H1 (cell line): ENCODE measurements around the gene BEST2. TPM values are rescaled to one million over a fixed set of nuclear protein-coding genes. Genes with fewer than 3 reads are reported as not detected.

Experiments used
- ATF3 ChIP-seq: IDR thresholded peaks from 2 replicates; pipeline ENCODE4 v1.6.1; 2011; ENCODE audit warnings: low read depth, mild to moderate bottlenecking, low read length; ENCODE audit not compliant: insufficient read depth
- POLR2AphosphoS5 ChIP-seq: IDR thresholded peaks from 2 replicates; pipeline ENCODE4 v1.6.1; 2011; ENCODE audit warnings: low read depth, low read length
- polyA plus RNA-seq, 7 experiments: library from polyadenylated mRNA; depleted of rRNA in 3 of 7; stranded (reverse) in 5 of 7; unstranded in 2 of 7; fragments of >200 nt in 5 of 7; fragments of 200-250 nt in 2 of 7; gene quantifications; 1 replicate in 5 of 7; 2 replicates in 1 of 7; 4 replicates in 1 of 7; pipeline versions ENCODE4 v1.2.1 to v1.2.3, GENCODE V29; 2011 to 2013; ENCODE audit warnings: missing spikeins in 2 of 7, mixed read lengths in 2 of 7
- total RNA-seq: library from RNA; stranded (reverse); fragmentation: NEBNext Ultra II Directional; extraction: Animal tissue kit (Norgen Biotek cat#: 25700); gene quantifications from 2 replicates; pipeline ENCODE4 v1.2.1, GENCODE V29; 2021

BEST2 gene
- total and polyA plus RNA-seq, 2 of the 8 experiments (the other 6 are each of a cell fraction or from before 2014, with no cell fraction given), result 4.6 to 7.3 TPM

GRCh38 chr19:12749938-12750521, 1.6 kb upstream of the BEST2 start (continued):
- TF ChIP-seq ATF3 (no peak), POLR2AphosphoS5 (no peak)
